T47D (cell line): ENCODE measurements around the gene ABHD17A.
A peak's percentile ranks its signal among the peaks of the same experiment; 100 is the strongest.

Experiments used
- DNase-seq, 2 experiments: peaks; one replicate each; pipeline versions ENCODE4 v3.0.0 to v3.0.0-alpha.2; 2011 to 2012; ENCODE audit warnings: low read depth in 1 of 2, low spot score in 1 of 2
- JUND ChIP-seq: IDR thresholded peaks from 2 replicates; pipeline ENCODE4 v1.6.1; 2012; ENCODE audit warnings: low read depth
- in situ Hi-C: cut with HindIII; loops from 2 replicates; pipeline ENCODE4 v1.10.0; 2016; ENCODE audit warnings: low sequenced_read_pairs, low pct_unique_long_range_greater_than_20kb

The ABHD17A gene

GRCh38 chr19:1841209-1841924, 43.9 kb downstream of the ABHD17A start:
- TF ChIP-seq JUND = no peak
- no peak for DNase-seq
- in situ Hi-C loops = no loop called here

- in situ Hi-C loops = no loop called here
- DNase-seq = no peak
Measured at GRCh38 chr19:1840541-1841115, 44.7 kb downstream of the ABHD17A start.

DNA sequence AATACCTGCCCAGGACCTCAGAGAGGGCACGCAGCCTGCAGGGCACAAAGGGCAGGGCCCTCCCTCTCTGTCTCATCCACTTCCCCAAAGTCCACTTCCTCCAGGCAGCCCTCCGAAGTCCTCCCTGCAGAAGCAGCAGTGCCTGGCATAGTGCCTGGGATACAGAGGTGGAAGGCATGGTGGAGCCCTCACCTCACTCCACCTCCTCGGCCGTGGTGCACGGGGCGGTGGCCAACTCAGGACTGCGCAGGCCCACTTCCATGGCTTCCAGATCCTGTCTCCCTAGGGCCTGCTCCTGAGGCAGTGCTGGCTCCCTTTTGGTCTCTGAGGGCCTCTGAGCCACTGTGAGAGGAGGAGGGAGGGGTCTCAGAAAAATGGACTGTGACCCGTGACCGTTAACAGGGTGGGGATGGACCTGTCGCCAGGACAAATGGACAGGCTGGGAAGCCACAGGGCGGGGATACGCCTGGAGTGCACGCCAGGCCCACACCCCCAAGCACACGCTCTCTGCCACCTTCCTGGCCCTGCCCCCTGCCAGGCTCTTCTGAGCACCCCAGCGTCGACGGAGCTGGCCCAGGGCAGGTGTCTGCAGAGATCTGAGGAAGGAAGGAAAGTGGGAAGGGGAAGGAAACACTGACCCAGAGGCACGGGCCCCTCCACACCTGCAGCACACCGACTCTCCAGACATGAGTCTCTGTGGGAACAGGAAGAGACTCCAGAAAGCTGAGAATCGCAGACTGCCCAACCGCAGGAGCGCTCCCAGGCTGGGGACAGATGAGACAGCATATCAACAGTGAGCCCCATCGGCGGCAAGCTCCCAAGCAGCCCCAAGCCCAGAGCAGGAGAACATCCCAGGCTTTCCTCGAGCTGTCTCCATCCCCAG, 45.4 kb downstream of the ABHD17A start:
- TF ChIP-seq JUND = no peak
- DNase-seq = no peak
- in situ Hi-C loops = no loop called here

More at GRCh38 chr19:1840541-1841115, 44.7 kb downstream of the ABHD17A start:
- no peak for TF ChIP-seq JUND

DNA sequence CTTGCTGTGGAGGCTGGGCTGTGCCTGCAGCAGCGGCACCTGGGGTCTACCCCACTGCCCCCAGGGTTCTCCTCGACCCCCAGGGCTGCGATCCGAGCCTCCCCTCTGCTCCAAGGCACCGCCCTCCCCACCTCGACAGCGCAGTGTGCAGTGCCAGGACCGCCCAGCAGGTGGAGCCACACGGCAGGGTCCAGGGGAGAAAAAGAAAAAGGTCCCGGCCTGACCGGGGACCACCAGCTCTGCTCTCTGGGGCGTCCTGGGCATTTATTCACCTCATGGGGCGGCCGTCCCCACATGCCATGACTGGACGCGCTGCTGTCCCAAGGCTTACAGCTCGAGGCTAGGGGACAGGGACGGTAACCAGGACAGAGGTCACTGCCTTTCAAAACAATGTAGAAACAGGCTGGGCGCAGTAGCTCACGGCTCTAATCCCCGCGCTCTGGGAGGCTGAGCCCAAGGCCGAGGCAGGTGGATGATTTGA, 47.6 kb downstream of the ABHD17A start:
- TF ChIP-seq JUND = no peak
- in situ Hi-C loops = no loop called here
- DNase-seq = peak; percentile 38 to 56

GRCh38 chr19:1837222-1837565, 48.1 kb downstream of the ABHD17A start:
- no peak for DNase-seq
- in situ Hi-C loops = no loop called here
- TF ChIP-seq JUND = no peak

DNA sequence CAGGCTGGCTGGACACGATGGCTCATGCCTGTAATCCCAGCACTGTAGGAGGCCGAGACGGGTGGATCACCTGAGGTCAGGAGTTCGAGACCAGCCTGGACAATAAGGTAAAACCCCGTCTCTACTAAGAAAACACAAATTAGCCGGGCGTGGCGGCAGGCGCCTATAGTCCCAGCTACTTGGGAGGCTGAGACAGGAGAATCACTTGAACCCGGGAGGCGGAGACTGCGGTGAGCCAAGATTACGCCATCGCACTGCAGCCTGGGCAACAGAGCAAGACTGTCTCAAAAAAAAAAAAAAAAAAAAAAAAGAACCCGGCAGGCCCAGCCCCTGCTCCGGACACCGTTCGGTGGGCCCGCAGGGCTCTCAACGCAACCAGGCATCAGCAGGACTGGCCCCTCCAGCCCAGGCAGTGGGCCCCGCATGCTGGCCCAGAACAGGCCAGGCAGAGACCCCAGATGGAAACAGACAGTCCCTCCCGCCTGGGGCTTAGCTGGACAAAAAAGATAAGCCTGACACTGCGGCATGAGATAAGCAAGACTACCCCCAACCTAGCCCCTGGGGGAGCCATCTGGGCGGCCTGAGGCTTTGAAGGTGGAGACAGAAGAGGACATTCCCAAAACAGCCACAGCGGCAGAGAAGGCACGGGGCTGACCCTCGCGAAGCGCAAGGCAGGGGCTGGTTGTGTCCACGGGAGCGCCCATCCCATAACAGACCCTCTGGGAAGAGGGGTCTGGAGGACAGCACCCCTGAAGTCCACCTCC, 48.7 kb downstream of the ABHD17A start:
- no peak for DNase-seq
- in situ Hi-C loops = no loop called here
- TF ChIP-seq JUND = no peak

GRCh38 chr19:1833540-1833939, 51.8 kb downstream of the ABHD17A start:
- no peak for TF ChIP-seq JUND
- in situ Hi-C loops = no loop called here
- no peak for DNase-seq

GRCh38 chr19:1832046-1832663, 53.1 kb downstream of the ABHD17A start:
- no peak for DNase-seq
- no peak for TF ChIP-seq JUND
- in situ Hi-C loops = no loop called here

DNA sequence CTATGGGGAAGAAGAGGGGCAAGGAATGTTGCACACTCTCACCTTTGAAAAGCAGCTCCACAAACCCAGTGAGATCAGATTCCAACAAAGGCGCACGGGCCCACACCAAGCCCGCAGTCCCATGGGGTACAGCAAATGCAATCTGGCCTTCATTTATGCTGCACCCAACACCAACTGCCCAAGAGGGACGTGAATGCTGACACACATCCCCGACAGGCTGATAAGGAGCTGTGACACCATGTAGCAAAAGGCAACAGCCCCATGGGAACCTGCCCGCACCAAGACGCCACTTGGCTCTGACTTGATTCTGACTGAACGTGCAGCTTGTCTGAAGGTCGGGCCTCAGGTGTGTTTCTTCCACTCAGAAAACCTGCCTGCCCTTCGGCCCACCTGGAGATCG, 54.3 kb downstream of the ABHD17A start:
- in situ Hi-C loops = no loop called here
- TF ChIP-seq JUND = no peak

DNA sequence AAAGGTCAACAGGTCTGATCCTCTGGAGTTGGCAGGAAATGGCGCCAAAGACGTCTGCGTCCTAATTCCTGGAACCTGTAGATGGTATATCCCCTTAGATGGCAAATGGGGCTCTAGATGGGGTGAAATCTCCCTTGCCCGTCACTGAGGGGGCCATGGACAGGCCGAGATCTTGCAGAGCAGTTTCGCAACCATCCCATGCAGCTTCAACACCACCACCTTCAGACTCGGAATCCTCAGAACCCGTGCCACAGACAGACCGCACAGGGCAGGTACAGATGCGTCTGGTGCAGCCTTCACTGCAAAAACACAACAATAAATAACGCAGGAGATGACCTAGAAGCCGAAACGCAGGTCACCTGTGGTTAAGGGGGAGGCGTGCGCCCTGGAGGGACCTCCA, 54.7 kb downstream of the ABHD17A start:
- no peak for DNase-seq
- no peak for TF ChIP-seq JUND
- in situ Hi-C loops = no loop called here

More for the DNA sequence above, 54.3 kb downstream of the ABHD17A start:
- DNase-seq = no peak

GRCh38 chr19:1829958-1830357, 55.3 kb downstream of the ABHD17A start:
- no peak for DNase-seq
- no peak for TF ChIP-seq JUND
- in situ Hi-C loops = no loop called here
